GM19468 (cell line): ENCODE data around the gene ASB6.

Source experiments
- ATAC-seq: cut with Tn5 transposase; IDR thresholded peaks from one replicate; pipeline ENCODE4 v1.9.1; 2021; ENCODE audit warnings: mild to moderate bottlenecking, moderate library complexity, moderate number of reproducible peaks; ENCODE audit not compliant: unreplicated experiment; ENCODE audit errors: extremely low read depth

Gene ASB6, protein sequence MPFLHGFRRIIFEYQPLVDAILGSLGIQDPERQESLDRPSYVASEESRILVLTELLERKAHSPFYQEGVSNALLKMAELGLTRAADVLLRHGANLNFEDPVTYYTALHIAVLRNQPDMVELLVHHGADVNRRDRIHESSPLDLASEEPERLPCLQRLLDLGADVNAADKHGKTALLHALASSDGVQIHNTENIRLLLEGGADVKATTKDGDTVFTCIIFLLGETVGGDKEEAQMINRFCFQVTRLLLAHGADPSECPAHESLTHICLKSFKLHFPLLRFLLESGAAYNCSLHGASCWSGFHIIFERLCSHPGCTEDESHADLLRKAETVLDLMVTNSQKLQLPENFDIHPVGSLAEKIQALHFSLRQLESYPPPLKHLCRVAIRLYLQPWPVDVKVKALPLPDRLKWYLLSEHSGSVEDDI

DNA sequence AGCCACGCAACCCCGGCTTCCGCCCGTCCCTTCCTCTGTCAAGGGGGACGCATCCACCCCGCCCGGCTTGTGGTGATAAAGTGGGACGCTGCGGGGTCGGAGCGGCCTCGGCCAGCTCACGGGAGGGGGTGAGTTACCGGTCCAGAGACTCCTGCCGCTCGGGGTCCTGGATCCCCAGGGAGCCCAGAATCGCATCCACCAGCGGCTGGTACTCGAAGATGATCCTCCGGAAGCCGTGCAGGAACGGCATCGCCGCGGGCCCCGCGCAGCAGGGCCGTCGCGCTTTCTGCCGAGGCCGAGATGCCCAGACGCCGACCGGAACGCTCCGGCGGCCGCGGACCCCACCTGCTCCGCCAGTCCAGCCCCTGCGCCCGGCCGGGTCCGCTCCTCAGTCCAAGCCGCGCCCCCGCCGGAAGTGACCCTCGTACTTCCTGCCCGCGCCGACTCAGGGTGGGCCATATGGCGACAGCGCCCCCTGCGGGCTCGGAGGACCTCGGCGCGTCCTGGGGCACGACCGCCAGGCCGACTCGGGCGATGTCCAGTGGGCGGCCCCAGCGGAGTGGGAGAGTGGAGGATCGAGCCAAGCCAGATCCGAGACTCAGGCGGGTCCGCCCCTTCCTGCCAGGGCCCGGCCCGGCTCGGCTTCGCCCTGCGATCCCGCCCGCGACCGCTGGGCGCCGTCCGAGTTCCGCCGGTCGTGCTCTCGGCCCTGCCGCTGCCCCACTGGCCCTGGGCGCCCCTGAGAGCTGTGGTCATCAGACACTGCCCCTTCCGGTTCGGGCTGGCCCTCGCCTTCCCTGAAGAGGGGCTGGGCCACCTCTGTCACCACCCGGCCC lies at the start of gene ASB6:
ASB6 (minus strand) TSS at position 402 of the 836 bp plus-strand sequence; CDS start at position 250, 152 bp downstream.
- ATAC-seq, result peak; percentile 69

DNA sequence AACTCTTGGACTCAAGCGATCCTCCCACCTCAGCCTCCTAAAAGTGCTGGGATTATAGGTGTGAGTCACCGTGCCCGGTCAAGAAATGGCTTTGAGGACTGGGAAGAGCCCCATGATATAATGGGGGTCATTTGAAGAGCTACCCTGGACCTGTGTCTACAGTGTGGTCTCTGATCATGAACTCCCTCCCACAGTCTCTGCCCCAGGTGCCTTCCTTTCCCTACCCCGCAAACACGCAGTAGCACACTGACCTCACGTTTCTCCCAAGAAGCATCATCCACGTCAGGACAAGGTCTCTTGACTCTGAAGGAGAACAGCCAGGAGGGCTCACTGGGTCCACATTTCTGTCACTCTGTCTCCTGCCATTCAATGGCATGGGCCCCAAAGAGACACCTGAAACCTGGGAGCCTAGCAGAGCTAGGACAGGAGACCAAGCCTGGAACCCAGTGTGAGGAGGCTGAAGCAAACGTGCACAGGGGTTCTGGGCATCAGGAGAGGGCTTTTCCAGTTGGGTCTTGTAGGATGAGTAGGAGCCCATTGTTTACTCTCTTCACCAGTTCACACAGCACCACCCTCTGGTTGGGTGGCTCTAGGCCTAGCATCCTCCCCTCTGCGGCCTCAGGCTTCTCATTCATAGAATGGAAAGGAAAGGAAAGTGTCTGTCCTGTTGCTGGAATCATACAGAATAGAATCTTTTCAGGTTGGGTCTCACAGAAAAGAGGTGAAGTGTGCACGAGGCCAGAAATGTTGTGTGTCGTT lies 46.5 kb upstream of the ASB6 start:
- ATAC-seq, result no peak

DNA sequence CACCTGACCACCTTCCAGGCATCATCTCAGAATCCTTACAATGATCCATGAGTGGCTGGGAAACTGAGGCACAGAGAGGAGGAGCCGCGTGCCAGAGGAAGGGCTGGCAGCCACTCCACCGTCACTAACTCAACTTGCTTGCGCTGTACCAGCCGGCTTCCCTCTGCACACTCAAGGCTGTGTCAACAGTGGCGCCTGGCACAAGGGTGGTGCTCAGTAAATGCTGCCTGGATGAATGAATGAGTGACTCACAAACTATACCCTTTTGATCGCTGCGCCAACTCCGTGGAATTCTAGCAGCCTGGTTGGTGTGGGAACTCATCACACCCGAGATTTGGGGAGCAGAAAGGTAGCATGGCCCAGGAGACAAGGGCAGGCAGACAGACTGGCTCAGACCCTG lies 45.4 kb upstream of the ASB6 start:
- ATAC-seq, result no peak

DNA sequence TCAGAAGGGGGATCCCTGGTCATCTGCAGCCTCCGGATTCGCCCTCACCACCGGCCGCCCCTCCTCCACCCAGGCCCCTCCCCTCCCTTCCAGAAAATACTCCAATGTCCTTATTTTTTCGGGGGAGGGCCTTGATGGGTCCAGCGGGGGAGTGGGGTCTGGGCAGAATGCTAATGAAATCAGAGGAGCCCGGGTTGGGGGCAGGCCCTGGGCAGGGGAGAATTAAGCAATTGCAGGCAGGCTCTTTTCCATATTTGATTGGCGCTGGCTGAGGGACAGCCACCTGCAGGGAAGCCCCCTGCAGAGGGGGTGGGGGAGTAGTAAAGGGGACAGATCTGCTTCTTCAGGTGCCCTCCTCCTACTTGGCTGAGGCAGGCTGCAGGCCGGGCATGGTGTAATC lies 44.8 kb upstream of the ASB6 start:
- no peak for ATAC-seq

DNA sequence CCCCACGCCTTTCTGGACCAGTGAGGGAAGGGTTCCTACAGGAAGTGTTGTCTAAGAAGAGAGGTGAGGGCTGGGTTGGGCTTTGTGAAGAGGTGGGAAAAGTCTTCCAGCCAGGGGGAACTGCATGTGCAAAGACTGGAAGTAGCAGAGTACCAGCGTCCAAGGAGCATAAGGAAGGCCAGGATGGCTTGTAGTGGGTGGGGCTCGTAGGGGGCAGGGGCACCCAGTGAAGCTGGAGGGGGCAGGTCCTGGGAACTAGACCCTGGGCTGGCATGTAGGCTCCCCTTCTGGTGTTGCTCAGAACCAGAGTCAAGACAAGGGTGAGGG lies 43.9 kb upstream of the ASB6 start:
- no peak for ATAC-seq

DNA sequence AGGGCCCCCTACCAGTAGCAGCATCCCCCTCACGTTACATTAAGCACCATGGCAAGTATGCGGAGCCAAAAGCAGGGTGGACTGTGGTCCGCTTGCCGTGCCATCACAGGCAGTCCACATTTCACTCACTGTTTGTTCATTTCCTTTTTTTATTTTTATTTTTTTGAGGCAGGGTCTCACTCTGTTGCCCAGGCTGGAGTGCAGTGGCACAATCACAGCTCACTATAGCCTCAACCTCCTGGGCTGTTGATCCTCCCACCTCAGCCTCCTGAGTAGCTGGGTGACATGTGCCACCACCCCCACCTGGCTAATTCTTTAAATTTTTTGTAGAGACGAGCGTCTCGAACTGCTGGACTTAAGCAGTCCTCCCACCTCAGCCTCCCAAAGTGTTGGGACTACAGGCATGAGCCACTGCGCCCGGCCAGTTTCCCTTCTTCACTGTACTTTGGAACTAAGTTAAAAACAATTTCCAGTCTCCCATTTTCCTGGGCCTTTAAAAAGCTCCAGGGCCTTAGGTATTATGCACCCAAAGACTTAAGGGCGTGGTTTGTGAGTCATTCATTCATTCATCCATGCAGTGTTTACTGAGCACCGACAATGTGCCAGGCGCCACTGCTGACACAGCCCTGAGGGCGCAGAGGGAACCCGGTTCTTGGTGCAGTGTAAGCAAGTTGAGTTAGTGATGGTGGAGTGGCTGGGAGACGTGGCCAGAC lies 43.4 kb upstream of the ASB6 start:
- ATAC-seq, result no peak

DNA sequence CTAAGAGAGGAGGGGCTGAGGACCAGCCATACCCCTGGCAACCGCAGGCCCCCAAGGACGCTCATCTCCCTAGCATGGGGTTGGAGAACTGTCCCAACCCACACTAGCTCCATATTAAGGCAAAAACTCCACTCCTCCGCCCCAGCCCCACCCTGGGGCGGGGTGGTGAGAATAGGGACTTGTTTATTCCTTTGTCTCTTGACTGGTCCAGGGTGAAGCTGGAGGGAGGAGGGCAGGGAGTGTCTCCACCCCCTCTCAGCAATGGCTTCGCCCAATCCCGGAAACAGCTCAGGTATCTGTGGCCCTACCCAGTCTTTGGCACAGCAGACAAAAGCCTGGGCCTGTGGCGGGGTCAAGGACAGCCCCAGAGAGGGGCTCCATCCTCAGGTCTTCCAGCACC lies 40.4 kb upstream of the ASB6 start:
- ATAC-seq, result no peak

DNA sequence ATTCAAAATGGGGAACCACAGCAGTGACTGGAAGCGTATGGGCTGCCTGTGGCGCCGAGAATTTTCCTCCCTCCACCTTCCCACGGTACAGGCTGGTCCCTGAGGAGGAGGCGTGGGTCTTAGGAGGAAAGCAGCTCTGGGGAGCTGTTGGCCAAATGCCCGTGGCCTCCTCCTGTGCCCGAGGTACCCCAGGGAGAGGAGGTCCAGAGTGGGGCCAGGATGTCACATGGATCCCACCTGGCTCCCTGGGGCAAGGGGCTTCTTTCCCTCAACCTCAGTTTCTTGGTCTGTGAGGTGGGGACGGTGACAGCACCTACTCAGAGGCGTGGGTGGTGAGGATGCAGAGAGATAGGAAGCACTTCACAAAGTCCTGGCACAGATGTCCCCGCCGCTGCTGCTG lies 40.0 kb upstream of the ASB6 start:
- no peak for ATAC-seq

DNA sequence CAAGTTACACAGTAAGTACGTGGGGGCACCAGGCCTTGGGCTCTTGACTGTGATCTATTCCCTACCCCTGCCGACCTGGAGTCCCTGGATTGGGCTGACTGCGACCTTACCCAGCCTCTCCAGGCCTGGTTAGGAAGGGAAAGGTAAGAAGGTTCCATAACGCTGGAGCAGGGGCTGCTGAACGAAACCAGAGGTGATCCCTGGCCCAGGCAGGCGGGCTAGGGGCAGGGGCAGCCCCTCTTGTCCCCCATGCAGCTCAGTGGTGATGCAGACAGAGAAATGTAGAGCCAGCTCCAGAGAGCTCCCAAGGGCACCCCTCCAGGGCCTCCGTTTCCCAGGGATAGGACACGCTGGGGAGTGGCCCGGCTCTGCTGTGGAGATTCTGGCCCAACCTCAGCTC lies 37.6 kb upstream of the ASB6 start:
- no peak for ATAC-seq

DNA sequence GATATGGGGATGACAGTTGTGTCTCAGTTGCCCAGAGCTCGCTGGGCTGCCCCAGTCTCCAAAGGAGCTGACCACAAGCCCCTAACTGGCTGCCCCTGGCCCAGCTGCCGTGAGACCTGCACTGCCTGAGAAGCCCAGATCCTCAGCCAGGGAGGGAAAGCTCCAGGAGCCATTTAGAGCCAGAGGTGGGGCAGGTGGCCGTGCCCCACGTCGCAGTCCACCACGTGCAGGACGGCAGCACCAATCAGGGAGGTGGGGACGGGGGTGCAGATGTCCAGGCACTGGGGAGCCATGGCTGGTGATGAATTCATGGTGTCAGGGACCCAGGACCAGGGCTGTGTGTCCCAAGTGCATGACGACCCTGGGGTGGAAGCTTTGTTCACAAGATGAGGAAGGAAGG lies 36.9 kb upstream of the ASB6 start:
- no peak for ATAC-seq

DNA sequence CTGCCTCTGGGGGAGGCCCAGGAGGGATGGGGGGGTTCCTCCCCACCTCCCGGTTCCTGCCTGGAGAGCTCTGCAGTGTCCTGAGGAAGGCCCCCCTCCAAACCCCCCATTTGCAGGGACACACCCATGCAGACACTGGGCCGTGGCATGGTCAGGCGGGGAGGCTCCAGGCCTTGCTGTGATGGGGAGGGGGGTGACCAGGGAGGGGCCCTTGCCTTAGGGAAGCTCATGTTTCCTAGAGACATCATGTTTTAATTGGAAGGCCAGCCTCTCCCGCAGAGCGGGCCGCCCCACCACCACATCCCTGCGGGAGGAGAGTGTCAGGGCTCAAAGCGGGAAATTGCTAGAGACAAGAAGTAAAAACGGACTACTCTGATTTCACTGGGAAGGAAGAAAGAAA lies 35.5 kb upstream of the ASB6 start:
- ATAC-seq, result no peak

DNA sequence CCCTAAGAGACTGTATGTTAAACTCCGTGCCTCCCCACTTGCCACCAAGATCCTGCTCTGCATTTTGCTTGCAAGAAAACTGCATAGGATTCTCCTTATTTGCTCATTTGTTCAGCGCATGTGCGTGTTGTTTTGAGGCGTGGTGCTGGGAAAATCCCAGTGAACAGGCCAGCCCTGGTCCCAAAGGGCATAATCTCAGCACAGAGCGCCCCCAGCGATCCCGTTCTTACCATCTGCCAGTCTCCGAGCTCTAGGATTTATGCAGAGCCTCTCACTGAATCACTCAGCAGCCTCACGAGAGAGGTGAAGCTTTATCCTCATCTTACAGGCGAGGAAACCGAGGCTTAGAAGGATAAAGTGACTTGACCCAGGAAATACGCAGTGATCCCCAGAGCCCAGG lies 35.0 kb upstream of the ASB6 start:
- ATAC-seq, result no peak

DNA sequence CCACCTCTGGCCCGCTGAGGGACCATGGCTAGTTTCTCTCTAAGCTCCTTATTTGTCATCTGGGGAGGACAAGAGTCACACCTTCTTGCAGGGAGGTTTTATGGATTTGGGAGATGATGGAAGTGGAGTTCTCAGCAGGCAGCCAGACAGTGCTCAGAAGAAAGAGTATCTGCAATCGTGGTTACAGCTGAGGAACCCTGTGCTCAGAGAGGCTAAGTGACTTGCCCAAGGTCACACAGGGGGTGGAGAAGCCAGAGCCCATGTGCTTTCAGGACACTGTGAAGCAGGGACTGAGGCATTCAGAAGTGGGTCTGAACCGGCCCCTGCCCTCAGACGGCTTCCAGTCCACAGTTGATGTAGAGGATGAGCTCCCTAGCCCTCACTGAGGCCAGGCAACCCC lies 34.3 kb upstream of the ASB6 start:
- no peak for ATAC-seq

DNA sequence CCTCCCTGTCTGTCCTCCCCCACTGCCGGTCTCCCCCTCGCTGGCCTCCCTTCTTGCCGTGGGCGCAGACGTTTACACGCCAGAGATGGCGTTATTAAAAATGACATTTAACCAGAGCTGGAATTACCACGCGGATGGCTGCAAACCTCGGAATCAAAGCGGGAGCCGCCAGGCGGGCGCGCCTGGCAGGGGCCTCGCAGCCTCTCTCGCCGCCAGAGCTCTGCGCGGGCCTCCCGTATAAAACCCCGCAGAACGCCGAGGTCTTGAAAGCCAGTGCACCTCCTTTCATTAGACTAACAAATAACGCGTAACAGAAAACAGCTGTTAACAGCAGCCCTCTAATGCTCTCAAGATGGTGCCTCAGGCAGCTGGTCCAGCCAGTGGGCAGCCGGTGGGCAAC lies 33.7 kb upstream of the ASB6 start:
- no peak for ATAC-seq

DNA sequence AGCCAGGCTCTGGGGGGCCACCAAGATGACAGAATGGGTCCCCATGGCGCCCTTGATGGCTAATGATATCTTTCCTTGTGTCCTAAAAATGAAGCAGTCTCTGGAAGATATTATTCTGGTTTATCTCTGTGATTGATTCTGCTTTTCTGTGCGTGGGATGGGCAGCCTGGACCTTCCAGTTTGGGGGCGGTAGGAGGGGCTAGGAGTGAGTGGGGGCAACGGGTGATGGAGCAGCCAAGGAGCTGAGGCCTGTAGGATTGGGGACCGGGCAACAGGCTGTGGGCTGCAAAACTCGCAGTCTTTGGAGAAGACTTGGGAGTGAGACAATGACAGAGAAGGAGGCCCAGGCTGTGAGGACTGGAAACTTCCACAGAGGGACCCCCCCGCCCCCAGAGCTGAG lies 32.3 kb upstream of the ASB6 start:
- no peak for ATAC-seq

DNA sequence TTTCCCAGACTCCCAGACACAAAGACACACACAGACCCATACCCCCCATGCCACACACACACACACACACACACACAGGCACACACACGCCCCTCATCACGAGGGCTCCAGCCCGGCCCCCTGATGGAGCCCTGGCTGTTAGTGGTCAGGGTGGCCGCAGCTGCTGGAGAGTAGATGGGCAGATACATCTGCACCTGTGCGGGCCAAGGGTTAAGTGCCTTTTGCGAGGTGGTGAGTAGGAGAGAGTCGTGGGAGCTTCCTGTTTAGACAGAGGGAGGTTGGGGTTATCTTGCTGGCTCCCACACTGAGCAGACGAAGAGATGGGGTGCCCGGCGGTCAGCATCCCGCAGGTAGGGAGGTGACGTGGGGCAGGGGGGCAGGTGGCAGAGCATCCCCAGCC lies 31.7 kb upstream of the ASB6 start:
- no peak for ATAC-seq

DNA sequence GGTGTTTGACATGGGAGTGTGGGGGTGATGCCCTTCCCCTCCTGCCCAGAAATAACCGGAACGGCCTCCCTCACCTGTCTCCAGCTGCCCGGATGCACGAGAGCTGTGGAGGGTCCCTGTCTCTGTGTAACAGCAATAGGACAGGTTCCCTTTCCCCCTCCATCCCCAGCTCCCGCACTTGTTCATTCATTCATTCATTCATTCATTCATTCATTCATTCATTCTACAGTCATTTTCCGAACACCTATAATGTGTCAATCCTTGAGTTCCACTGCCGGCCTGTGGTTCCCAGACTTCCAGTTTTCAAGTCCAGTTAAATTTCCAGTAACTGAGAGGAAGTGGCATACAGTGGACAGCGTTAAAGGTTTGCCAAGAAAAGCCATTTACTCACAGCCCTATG lies 30.8 kb upstream of the ASB6 start:
- no peak for ATAC-seq

DNA sequence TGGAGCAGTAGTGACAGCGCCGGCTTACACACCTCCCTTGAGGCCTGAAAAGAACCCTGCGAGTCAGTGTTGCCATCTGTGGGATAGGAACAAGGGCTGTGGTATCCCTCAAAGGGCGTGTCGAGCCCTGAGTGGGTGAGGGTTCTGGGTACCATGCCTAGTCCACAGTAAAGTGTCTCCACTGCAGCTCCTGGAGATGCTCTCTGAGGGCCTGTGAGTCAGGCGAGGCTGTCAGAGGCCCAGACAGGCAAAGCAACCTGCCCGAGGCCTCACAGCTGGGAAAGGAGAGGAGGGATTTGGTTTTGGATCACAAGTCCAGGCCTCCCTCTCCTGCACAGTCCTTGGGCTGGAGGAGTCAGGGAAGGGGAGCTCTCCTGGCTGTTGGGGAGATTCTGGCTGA lies 29.6 kb upstream of the ASB6 start:
- ATAC-seq, result no peak

DNA sequence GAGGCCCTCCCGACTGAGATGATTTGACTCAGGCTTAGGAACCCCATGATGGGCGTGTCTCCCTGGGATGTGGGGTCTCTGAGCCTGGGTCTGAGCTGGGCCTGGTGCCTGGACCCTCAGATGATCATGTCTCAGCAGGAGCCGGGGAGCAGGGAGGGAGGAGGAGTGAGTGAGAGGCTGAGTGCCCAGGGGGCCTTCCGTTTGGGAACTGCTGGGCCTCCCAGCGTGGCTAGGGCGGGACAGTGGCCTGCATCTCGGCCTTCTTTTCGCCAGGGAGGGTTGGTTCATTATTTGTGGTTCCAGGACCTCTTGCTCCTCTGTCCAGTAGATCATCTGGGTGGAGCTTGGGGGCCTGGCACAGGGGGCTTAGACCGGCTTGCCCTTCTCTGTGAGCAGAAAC lies 29.1 kb upstream of the ASB6 start:
- ATAC-seq, result no peak

DNA sequence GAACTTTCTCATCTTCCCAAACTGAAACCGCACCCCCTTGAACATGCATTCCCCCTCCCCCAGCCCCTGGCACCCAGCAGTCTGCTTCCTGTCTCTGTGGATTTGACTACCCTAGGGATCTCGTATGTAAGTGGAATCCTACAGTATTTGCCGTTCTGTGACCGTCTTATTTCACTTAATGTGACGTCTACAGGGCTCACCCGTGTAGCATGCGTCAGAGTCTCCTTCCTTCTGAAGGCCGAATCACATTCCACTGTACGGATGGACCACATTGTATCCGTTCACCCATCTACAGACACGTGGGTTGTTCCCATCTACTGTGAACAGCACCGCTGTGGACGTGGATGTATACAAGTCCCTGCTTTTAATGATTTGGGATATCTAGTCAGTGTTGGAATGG lies 28.0 kb upstream of the ASB6 start:
- no peak for ATAC-seq
